NCI-H526 (cell line): ENCODE results near the gene GJB5.
"Not testable (repeated sequence)": the region's sequence is repeated elsewhere in the genome, so short reads cannot be mapped to it uniquely, and the experiment has no call there.

Experiments
- DNase-seq, 2 experiments: peaks; one replicate each; lab custom pipeline; 2025; lab: John Stamatoyannopoulos, UW

GJB5 gene

GRCh38 chr1:34754964-34755637 lies at the start of gene GJB5:
Gene GJB5 (plus strand): TSS chr1:34755047. CDS start chr1:34757331, 2,284 bp downstream.
- peak; percentile 22 to 47 for DNase-seq

- DNase-seq = no peak
These were observed 49.8 kb upstream of the GJB5 start for GRCh38 chr1:34705077-34705476.

- no peak for DNase-seq
These were observed 46.7 kb upstream of the GJB5 start for GRCh38 chr1:34708106-34708505.

GRCh38 chr1:34709547-34709946 lies 45.3 kb upstream of the GJB5 start:
- DNase-seq = no peak

GRCh38 chr1:34710812-34711211 lies 44.0 kb upstream of the GJB5 start:
- DNase-seq = no peak

- DNase-seq = peak in 1 of 2 experiments; percentile 6
These were observed 43.4 kb upstream of the GJB5 start for GRCh38 chr1:34711485-34711884.

GRCh38 chr1:34712007-34712688 lies 42.7 kb upstream of the GJB5 start:
- DNase-seq = no peak

GRCh38 chr1:34713443-34713842 lies 41.4 kb upstream of the GJB5 start:
- no peak for DNase-seq

GRCh38 chr1:34714386-34714785 lies 40.5 kb upstream of the GJB5 start:
- DNase-seq = no peak

GRCh38 chr1:34715139-34715538 lies 39.7 kb upstream of the GJB5 start:
- DNase-seq = no peak

GRCh38 chr1:34721241-34721640 lies 33.6 kb upstream of the GJB5 start:
- no peak for DNase-seq

GRCh38 chr1:34721646-34722355 lies 33.0 kb upstream of the GJB5 start:
- DNase-seq = no peak

GRCh38 chr1:34726861-34727260 lies 28.0 kb upstream of the GJB5 start:
- DNase-seq = peak in 1 of 2 experiments; percentile 12

GRCh38 chr1:34730485-34730884 lies 24.4 kb upstream of the GJB5 start:
- DNase-seq = no peak

GRCh38 chr1:34732831-34733230 lies 22.0 kb upstream of the GJB5 start:
- not testable (repeated sequence) for DNase-seq

GRCh38 chr1:34736692-34737091 lies 18.2 kb upstream of the GJB5 start:
- DNase-seq = no peak

- not testable (repeated sequence) for DNase-seq
These were observed 17.6 kb upstream of the GJB5 start for GRCh38 chr1:34737236-34737635.

GRCh38 chr1:34739613-34740012 lies 15.2 kb upstream of the GJB5 start:
- peak in 1 of 2 experiments; percentile 11 for DNase-seq

GRCh38 chr1:34740161-34740868 lies 14.5 kb upstream of the GJB5 start:
- peak in 1 of 2 experiments; percentile 54 for DNase-seq

- peak; percentile 13 to 84 for DNase-seq
These were observed 12.1 kb upstream of the GJB5 start for GRCh38 chr1:34742667-34743270.

GRCh38 chr1:34743775-34744174 lies 11.1 kb upstream of the GJB5 start:
- no peak for DNase-seq

- no peak for DNase-seq
These were observed 10.0 kb upstream of the GJB5 start for GRCh38 chr1:34744851-34745250.
